Measurements from ENCODE around the gene GSDMA. TPM values are rescaled to one million over a fixed set of nuclear protein-coding genes. Genes with fewer than 3 reads are reported as not detected.

Gene GSDMA
- total RNA-seq, 1 donor from 2014 or later: not detected

DNA sequence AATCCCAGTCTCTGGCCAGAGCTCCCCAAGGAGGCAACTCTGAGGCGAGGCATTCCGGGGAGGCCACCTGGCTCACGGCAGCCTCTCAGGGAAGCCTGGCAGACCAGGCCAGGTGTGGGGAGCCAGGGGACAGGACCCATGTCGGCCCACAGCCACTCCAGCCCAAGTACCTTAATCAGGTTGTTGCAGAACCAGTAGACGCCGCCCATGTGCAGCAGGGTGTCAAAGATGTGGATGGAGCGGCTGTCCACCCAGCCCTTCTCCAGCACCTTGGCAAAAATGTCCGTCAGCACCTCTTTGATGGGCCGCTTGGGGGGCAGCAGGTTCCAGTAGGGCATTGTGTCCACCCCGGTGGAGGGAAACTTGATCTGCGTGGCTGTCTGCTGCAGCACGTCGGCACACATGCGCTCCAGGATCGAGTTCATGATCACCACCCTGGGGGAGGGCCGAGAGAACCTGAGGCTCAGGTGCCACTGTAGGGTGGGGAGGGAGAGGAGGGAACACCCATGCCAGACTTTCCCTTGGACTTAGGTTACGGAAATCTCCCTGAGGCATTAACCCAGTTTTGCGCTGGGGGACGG lies 60.2 kb downstream of the GSDMA start:
- Mint-ChIP-seq H3K27me3 (no peaks in the 10 kb centered on the region), H3K27ac (no peak overlapping the region), H3K36me3 (peaks cover 11% of the 10 kb centered on the region), H3K9me3 (no peaks in the 10 kb centered on the region), H3K4me3 (no peak overlapping the region), H3K4me1 (ENCODE audit: unreplicated experiment) (peaks cover 19% of the 10 kb centered on the region)
- TF ChIP-seq, protein P1, sequence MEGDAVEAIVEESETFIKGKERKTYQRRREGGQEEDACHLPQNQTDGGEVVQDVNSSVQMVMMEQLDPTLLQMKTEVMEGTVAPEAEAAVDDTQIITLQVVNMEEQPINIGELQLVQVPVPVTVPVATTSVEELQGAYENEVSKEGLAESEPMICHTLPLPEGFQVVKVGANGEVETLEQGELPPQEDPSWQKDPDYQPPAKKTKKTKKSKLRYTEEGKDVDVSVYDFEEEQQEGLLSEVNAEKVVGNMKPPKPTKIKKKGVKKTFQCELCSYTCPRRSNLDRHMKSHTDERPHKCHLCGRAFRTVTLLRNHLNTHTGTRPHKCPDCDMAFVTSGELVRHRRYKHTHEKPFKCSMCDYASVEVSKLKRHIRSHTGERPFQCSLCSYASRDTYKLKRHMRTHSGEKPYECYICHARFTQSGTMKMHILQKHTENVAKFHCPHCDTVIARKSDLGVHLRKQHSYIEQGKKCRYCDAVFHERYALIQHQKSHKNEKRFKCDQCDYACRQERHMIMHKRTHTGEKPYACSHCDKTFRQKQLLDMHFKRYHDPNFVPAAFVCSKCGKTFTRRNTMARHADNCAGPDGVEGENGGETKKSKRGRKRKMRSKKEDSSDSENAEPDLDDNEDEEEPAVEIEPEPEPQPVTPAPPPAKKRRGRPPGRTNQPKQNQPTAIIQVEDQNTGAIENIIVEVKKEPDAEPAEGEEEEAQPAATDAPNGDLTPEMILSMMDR (conservative IDR thresholded peaks at IDR 0.05): no peak
- DNase-seq (ENCODE audit: extremely low spot score, unreplicated experiment): no peak

DNA sequence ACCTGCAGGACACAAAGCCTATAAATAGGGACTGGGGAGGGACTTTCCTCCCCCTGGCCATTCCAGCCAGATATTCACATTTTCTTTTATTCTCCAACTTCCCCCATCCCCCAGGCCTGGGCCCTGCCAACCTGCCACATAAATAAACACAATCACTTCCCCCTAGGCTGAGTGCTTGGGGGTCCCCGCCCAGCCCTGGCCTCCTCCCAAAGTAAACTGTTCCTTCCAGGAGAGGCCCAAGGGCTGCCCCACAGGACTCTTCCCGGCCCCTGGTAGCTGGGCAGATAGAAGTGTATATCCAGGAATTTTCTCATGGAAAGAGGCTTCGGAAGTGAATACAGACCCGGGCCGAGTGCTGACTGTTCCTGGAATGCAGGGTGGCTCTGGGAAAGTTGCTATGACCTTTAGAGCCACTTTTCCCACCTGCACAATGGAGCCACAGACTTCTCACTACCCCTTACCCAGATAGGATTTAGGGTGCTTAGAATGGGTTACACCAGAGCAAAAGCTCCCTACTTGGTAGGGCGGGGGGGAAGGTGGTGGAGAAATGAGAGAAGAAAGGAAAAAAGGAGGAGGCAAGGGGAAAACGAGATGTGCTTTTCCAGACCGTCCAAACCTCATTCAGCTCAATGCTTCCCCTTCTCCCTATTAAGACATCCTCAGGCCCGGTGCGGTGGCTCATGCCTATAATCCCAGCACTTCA lies 60.9 kb downstream of the GSDMA start:
- H3K36me3 Mint-ChIP-seq: peaks cover 11% of the 10 kb centered on the region
- no peak for DNase-seq (ENCODE audit: extremely low spot score, unreplicated experiment)
- peaks cover 13% of the 10 kb centered on the region for H3K4me1 Mint-ChIP-seq (ENCODE audit: unreplicated experiment)
- H3K4me3 Mint-ChIP-seq: no peak overlapping the region
- no peak overlapping the region for H3K27ac Mint-ChIP-seq
- H3K9me3 Mint-ChIP-seq: no peaks in the 10 kb centered on the region
- H3K27me3 Mint-ChIP-seq: no peaks in the 10 kb centered on the region
- TF ChIP-seq, protein P1 (conservative IDR thresholded peaks at IDR 0.05): no peak

DNA sequence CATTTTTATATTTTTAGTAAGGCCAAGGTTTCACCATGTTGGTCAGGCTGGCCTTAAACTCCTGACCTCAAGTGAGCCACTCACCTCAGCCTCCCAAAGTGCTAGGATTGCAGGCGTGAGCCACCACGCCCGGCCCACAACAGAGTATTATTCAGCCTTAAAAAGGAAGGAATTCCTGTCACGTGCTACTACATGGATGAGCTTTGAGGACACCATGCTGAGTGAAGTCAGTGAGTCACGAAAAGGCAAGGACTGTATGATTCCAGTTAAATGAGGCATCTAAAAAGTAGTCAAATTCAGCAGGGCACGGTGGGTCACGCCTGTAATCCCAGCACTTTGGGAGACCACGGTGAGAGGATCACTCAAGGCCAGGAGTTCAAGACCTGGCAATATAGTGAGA lies 62.1 kb downstream of the GSDMA start:
- Mint-ChIP-seq H3K36me3 (peaks cover 15% of the 10 kb centered on the region), H3K9me3 (no peaks in the 10 kb centered on the region), H3K27ac (no peak overlapping the region), H3K27me3 (no peaks in the 10 kb centered on the region), H3K4me3 (no peak overlapping the region), H3K4me1 (ENCODE audit: unreplicated experiment) (peaks cover 8% of the 10 kb centered on the region)
- TF ChIP-seq, protein P1 (conservative IDR thresholded peaks at IDR 0.05): no peak
- no peak for DNase-seq (ENCODE audit: extremely low spot score, unreplicated experiment)

DNA sequence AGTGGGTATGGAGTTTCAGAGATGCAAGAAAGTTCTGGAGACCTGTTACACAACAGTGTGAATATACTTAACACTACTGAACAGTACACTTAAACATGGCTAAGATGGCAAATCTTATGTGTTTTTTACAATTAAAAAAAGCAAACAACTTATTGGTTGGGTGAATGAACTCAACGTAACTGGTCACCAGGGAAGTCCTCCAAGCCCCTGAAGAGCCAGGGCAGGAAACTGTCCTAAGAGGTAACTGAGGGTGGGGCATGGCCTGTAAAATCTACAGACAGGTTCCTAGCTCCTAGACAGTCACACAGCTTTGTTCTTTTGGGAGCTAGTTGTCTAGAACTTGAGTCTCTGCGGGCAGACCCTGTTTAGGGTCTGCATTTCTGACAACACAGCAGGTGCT lies 62.8 kb downstream of the GSDMA start:
- Mint-ChIP-seq H3K27me3 (no peaks in the 10 kb centered on the region), H3K36me3 (peaks cover 15% of the 10 kb centered on the region), H3K4me1 (ENCODE audit: unreplicated experiment) (peaks cover 8% of the 10 kb centered on the region), H3K27ac (no peak overlapping the region), H3K4me3 (no peak overlapping the region), H3K9me3 (no peaks in the 10 kb centered on the region)
- TF ChIP-seq, protein P1 (conservative IDR thresholded peaks at IDR 0.05): no peak
- no peak for DNase-seq (ENCODE audit: extremely low spot score, unreplicated experiment)

DNA sequence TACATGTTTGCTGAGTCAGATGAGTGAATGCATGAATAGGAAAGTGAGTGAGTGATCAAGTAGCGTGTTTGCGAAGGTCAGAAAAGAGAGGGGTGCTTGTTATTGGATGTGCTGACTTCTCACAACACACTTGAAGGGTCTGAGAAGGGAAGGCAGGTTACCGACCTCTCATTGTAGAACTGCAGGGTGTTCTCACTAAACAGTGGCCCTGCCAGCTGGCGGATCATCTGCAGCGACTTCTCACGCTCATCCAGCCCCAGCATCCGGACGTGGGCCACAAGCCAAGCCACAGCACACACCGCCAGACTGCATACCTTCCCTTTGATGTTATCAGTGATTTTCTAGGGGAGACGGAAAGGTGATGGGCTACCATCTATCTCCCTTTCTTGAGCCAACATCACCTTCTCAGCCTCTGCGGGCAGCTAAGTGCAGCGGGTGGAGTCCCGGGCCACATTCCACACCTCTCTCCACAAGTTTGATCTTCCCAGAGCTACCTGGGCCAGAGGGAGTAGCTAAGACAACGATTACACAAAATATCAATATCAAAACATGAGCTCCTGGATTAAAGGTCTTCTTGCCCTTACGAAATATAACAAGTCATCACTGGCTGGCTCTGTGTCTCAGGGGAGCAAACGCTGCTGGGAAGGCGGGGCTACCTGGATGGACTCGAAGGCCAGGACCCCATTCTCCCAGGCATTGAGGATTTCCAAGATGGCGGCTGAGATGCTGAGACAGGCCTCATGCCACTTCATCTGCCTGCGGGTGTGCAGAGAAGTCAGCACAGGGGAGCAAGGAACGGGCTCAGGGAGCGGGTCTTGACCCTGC lies 63.4 kb downstream of the GSDMA start:
- H3K27me3 Mint-ChIP-seq: no peaks in the 10 kb centered on the region
- H3K27ac Mint-ChIP-seq: no peak overlapping the region
- H3K9me3 Mint-ChIP-seq: no peaks in the 10 kb centered on the region
- H3K4me3 Mint-ChIP-seq: no peak overlapping the region
- DNase-seq (ENCODE audit: extremely low spot score, unreplicated experiment): no peak
- TF ChIP-seq, protein P1 (conservative IDR thresholded peaks at IDR 0.05): no peak
- H3K36me3 Mint-ChIP-seq: peaks cover 17% of the 10 kb centered on the region
- peaks cover 8% of the 10 kb centered on the region for H3K4me1 Mint-ChIP-seq (ENCODE audit: unreplicated experiment)

All from type B pancreatic cell (in vitro differentiated cells).